Tibial nerve (tissue), 4 donors: ENCODE data around the gene HEATR9. TPM values are rescaled to one million over a fixed set of nuclear protein-coding genes. Genes with fewer than 3 reads are reported as not detected.

Experiments used
- DNase-seq, 2 donors: peaks; one replicate each; pipeline ENCODE4 v3.0.0-alpha.2; 2019; ENCODE audit warnings: low spot score in 2 of 2
- H3K27ac ChIP-seq, 4 donors: fragments of 200-600 bp; sonication (generic) in 3 of 4; one replicate each; pipeline ENCODE4 v1.5.1; 2017 to 2019; ENCODE audit warnings: mild to moderate bottlenecking in 1 of 4
- H3K27me3 ChIP-seq, 2 donors: fragments of 200-600 bp; sonication (generic) in 1 of 2; one replicate each; pipeline versions ENCODE4 v1.5.1 to v1.6.0; 2017 to 2019
- H3K36me3 ChIP-seq, 3 donors: fragments of 200-600 bp; sonication (generic); one replicate each; pipeline ENCODE4 v1.5.1; 2018 to 2019
- H3K4me1 ChIP-seq, 4 donors: fragments of 200-600 bp; sonication (generic) in 3 of 4; one replicate each; pipeline ENCODE4 v1.5.1; 2017 to 2019
- H3K4me3 ChIP-seq, 4 donors: fragments of 200-600 bp; sonication (generic) in 3 of 4; one replicate each; pipeline ENCODE4 v1.5.1; 2017 to 2019; ENCODE audit warnings: mild to moderate bottlenecking in 1 of 4, moderate library complexity in 1 of 4
- H3K9me3 ChIP-seq, 4 donors: fragments of 200-600 bp; sonication (generic) in 3 of 4; one replicate each; pipeline ENCODE4 v1.5.1; 2017 to 2019
- CTCF ChIP-seq, 5 experiments: fragments of 200-600 bp in 3 of 5; fragments of 450-650 bp in 2 of 5; sonication (generic) in 3 of 5; IDR thresholded peaks; one replicate each; pipeline ENCODE4 v1.5.1; 2016 to 2019; ENCODE audit warnings: antibody characterized with exemption in 5 of 5, mild to moderate bottlenecking in 3 of 5, moderate library complexity in 2 of 5
- EP300 ChIP-seq, 2 donors: sonication (generic); formaldehyde crosslinking; IDR thresholded peaks; one replicate each; pipeline ENCODE4 v1.6.1; 2017; ENCODE audit warnings: antibody characterized with exemption in 2 of 2, mild to moderate bottlenecking in 1 of 2
- POLR2A ChIP-seq, 2 donors: fragments of 450-650 bp; IDR thresholded peaks; one replicate each; pipeline ENCODE4 v1.6.1; 2017; ENCODE audit warnings: antibody characterized with exemption in 2 of 2, mild to moderate bottlenecking in 2 of 2, moderate library complexity in 2 of 2
- WGBS, 2 donors: methylation state at CpG; one replicate each; pipeline ENCODE4 v1.1.5; 2018; 5-methylcytosine and 5-hydroxymethylcytosine counted together
- total RNA-seq, 4 donors: library from RNA; depleted of rRNA; stranded (reverse); fragments of >200 nt; gene quantifications; one replicate each; pipeline ENCODE4 v1.1.0, GENCODE V29; 2016

The HEATR9 gene
- total RNA-seq, 4 donors from 2014 or later: not detected

DNA sequence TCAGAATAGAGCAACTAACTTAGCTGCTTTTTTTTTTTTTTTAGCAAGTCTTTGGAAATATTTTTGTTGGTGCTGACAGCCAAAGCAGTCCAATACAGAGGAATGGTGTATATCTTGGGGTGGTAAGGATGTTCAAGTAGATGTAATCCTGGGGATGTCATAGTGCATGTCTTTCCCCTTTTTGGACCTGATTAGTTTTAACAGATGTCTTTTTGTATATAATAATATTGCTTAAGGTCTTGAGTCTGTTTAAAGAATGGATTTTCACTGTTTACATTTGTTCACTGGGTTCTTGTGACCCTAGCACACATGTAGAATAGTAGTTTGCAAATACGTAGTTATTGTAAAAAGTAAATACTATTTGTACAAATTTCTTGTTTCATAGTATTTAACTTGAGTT lies 51.5 kb downstream of the HEATR9 start:
- Histone ChIP-seq H3K27me3 (no peaks in the 10 kb centered on the region), H3K27ac (no peak overlapping the region), H3K4me1 (peaks cover 0 to 69% (median 7%) of the 10 kb centered on the region in 4 donors), H3K9me3 (no peaks in the 10 kb centered on the region), H3K4me3 (no peak overlapping the region), H3K36me3 (peaks cover 0 to 28% (median 7%) of the 10 kb centered on the region in 3 donors)
- TF ChIP-seq EP300 (IDR thresholded peaks at IDR 0.05) (no peak), CTCF (IDR thresholded peaks at IDR 0.05) (no peak), POLR2A (IDR thresholded peaks at IDR 0.05) (no peak)
- DNase-seq: no peak
- 71 to 76% methylated on average over 1 of the region's 1 CpG for WGBS, 2 donors

DNA sequence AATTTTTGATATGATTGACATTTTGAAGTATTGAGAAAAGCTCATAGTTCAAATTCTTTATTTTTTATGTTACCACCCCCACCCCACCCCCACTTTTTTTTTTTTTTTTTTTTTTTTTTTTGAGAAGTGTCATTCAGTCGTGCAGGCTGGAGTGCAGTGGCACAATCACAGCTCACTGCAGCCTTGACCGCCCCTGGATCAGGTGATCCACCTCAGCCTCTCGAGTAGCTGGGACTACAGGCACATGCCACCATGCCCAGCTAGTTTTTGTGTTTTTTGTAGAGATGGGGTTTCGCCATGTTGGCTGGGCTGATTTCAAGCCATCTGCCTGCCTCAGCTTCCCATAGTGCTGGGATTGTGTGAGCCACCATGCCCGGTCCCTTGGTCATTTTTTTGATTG lies 52.0 kb downstream of the HEATR9 start:
- Histone ChIP-seq H3K4me3 (no peak overlapping the region), H3K27me3 (no peaks in the 10 kb centered on the region), H3K36me3 (peaks cover 0 to 25% (median 7%) of the 10 kb centered on the region in 3 donors), H3K27ac (no peak overlapping the region), H3K4me1 (peaks cover 0 to 74% (median 12%) of the 10 kb centered on the region in 4 donors), H3K9me3 (no peaks in the 10 kb centered on the region)
- TF ChIP-seq CTCF (IDR thresholded peaks at IDR 0.05) (no peak), EP300 (IDR thresholded peaks at IDR 0.05) (no peak), POLR2A (IDR thresholded peaks at IDR 0.05) (no peak)
- WGBS, 2 donors: 70 to 76% methylated on average over 5 of the region's 5 CpGs
- no peak for DNase-seq

- DNase-seq: no peak
- Histone ChIP-seq H3K27ac (no peak overlapping the region), H3K4me3 (no peak overlapping the region), H3K36me3 (no peaks in the 10 kb centered on the region), H3K9me3 (no peaks in the 10 kb centered on the region), H3K4me1 (peaks cover 0 to 77% (median 36%) of the 10 kb centered on the region in 4 donors), H3K27me3 (no peaks in the 10 kb centered on the region)
- 88 to 91% methylated on average over 5 of the region's 5 CpGs for WGBS, 2 donors
- TF ChIP-seq POLR2A (IDR thresholded peaks at IDR 0.05) (no peak), CTCF (IDR thresholded peaks at IDR 0.05) (no peak), EP300 (IDR thresholded peaks at IDR 0.05) (no peak)
Measured at GRCh38 chr17:35812456-35812855, 56.2 kb downstream of the HEATR9 start.

DNA sequence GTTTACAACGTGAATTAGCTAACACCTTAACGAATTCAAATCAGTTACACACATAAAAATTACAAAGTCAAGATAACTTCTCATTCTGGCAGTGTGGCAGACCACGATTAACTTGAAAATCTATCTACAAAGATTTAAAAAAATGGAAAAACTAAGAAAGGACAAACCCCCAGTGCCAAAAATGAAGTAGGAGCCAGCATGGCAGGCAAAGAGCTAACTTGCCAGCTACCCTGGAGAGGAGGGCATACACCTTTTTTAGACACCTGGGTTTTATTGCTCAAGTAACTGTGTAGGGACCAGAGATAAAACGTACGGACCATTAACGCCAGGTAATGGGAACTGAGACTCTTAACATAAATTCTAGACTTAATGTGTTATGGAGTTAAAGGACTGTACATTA lies 56.9 kb downstream of the HEATR9 start:
- no peak overlapping the region for H3K27ac ChIP-seq
- peaks cover 0 to 70% (median 36%) of the 10 kb centered on the region in 4 donors for H3K4me1 ChIP-seq
- no peaks in the 10 kb centered on the region for H3K9me3 ChIP-seq
- TF ChIP-seq CTCF (IDR thresholded peaks at IDR 0.05) (no peak), POLR2A (IDR thresholded peaks at IDR 0.05) (no peak), EP300 (IDR thresholded peaks at IDR 0.05) (no peak)
- H3K36me3 ChIP-seq: no peaks in the 10 kb centered on the region
- no peak overlapping the region for H3K4me3 ChIP-seq
- H3K27me3 ChIP-seq: no peaks in the 10 kb centered on the region
- 80 to 83% methylated on average over 6 of the region's 6 CpGs for WGBS, 2 donors
- DNase-seq: no peak

- H3K27ac ChIP-seq: peak overlapping the region; percentile 89 to 98 (median 94)
- 0% methylated on average over 12 to 17 of the region's 24 CpGs for WGBS, 2 donors
- no peak for DNase-seq
Measured at GRCh38 chr17:35809855-35810461, 58.7 kb downstream of the HEATR9 start.

More at GRCh38 chr17:35809855-35810461, 58.7 kb downstream of the HEATR9 start:
- TF ChIP-seq CTCF (IDR thresholded peaks at IDR 0.05) (no peak), POLR2A (IDR thresholded peaks at IDR 0.05) (no peak)
- Histone ChIP-seq H3K36me3 (no peaks in the 10 kb centered on the region), H3K9me3 (no peaks in the 10 kb centered on the region), H3K4me3 (peak overlapping the region; percentile 81 to 98 (median 90)), H3K27me3 (no peaks in the 10 kb centered on the region), H3K4me1 (peaks cover 0 to 57% (median 36%) of the 10 kb centered on the region in 4 donors)
